Esophagus muscularis mucosa (tissue), 3 donors: ENCODE data around the gene RNF217.

Experiments
- POLR2A ChIP-seq: fragments of 450-650 bp; IDR thresholded peaks from one replicate; pipeline ENCODE4 v1.6.1; 2017; ENCODE audit warnings: antibody characterized with exemption, moderate library complexity, mild to moderate bottlenecking, low read depth
- POLR2AphosphoS5 ChIP-seq, 2 donors: sonication (generic); formaldehyde crosslinking; IDR thresholded peaks; one replicate each; pipeline ENCODE4 v1.6.1; 2017; ENCODE audit warnings: antibody characterized with exemption in 2 of 2
- TF ChIP-seq, protein P1 (sequence below), 3 experiments: fragments of 200-600 bp in 2 of 3; fragments of 450-650 bp in 1 of 3; sonication (generic) in 2 of 3; IDR thresholded peaks; one replicate each; pipeline ENCODE4 v1.5.1; 2017 to 2019; ENCODE audit warnings: antibody characterized with exemption in 3 of 3, mild to moderate bottlenecking in 2 of 3, moderate library complexity in 1 of 3

DNA sequence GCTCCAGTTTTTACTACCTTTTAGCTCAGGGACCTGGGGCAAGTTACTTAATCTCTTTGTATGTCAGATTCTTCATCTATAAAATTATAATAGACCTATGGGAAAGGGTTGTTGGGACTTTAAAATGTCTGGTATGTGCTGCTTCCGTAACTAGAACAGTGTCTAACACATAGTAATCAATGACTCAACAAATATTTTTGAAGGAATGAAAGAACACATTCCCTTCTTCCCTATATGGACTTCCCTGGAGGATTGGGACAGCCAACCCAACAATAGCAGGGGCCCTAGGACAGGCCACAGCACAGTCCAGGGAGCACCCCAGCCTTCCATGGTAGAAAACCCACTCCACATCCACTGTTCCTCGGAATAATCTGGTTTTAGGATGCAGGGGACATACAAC, 140.7 kb downstream of the RNF217 start:
- TF ChIP-seq, protein P1, sequence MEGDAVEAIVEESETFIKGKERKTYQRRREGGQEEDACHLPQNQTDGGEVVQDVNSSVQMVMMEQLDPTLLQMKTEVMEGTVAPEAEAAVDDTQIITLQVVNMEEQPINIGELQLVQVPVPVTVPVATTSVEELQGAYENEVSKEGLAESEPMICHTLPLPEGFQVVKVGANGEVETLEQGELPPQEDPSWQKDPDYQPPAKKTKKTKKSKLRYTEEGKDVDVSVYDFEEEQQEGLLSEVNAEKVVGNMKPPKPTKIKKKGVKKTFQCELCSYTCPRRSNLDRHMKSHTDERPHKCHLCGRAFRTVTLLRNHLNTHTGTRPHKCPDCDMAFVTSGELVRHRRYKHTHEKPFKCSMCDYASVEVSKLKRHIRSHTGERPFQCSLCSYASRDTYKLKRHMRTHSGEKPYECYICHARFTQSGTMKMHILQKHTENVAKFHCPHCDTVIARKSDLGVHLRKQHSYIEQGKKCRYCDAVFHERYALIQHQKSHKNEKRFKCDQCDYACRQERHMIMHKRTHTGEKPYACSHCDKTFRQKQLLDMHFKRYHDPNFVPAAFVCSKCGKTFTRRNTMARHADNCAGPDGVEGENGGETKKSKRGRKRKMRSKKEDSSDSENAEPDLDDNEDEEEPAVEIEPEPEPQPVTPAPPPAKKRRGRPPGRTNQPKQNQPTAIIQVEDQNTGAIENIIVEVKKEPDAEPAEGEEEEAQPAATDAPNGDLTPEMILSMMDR (IDR thresholded peaks at IDR 0.05), result no peak
- TF ChIP-seq POLR2A, result no peak
- TF ChIP-seq POLR2AphosphoS5 (IDR thresholded peaks at IDR 0.05), result peak in 1 of 2 donors; percentile 76
